ENCODE data around the gene SHISAL2A.
"Not testable (repeated sequence)": the region's sequence is repeated elsewhere in the genome, so short reads cannot be mapped to it uniquely, and the experiment has no call there.

SHISAL2A gene

GRCh38 chr1:52691821-52692220, 58.9 kb downstream of the SHISAL2A start:
- no peak for DNase-seq (ENCODE audit: low spot score in 2 of 2)
- H3K36me3 ChIP-seq (replicated peaks), result peaks cover 60% of the 10 kb centered on the region
- H3K4me1 ChIP-seq, result no peaks in the 10 kb centered on the region
- H3K4me3 ChIP-seq, result no peak overlapping the region
- H3K27me3 ChIP-seq (ENCODE audit: low read depth), result no peaks in the 10 kb centered on the region
- in situ Hi-C loops (cut with MboI; ENCODE audit: low sequenced_read_pairs), result loop anchor here (25.0 kb wide), 2 partner anchors 280 to 805 kb away; partner anchors contain the start of genes NRDC, ORC1 and PRPF38A
- no peaks in the 10 kb centered on the region for H3K9me3 ChIP-seq

DNA sequence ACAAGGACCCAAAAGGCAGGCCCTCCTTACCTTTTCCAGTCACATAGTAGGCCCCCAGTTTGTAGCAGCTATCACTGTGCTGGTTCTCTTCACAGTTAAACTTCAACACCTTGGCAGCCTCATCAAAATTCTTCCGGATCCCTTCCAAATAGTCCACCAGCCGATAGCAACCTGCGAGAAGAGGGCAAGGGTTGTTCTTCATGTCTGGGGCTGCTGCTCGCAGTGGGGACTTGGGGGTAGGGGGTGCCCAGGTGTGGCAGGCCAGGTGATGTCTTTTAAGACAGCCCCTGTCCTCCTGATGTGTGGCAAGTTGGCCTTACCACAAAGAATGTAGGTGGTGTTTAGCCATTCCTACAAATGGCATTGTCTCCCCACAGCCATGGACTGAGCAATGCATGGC, 59.7 kb downstream of the SHISAL2A start:
- DNase-seq (ENCODE audit: low spot score in 2 of 2), result no peak
- in situ Hi-C loops (cut with MboI; ENCODE audit: low sequenced_read_pairs), result loop anchor here (25.0 kb wide), 2 partner anchors 280 to 805 kb away; partner anchors contain the start of genes NRDC, ORC1 and PRPF38A
- no peak overlapping the region for H3K4me3 ChIP-seq
- H3K27me3 ChIP-seq (ENCODE audit: low read depth), result no peaks in the 10 kb centered on the region
- H3K4me1 ChIP-seq, result peaks cover 4% of the 10 kb centered on the region
- H3K9me3 ChIP-seq, result peaks cover 4% of the 10 kb centered on the region; the same call in 1 of the 2 replicates
- H3K36me3 ChIP-seq (replicated peaks), result peaks cover 57% of the 10 kb centered on the region

DNA sequence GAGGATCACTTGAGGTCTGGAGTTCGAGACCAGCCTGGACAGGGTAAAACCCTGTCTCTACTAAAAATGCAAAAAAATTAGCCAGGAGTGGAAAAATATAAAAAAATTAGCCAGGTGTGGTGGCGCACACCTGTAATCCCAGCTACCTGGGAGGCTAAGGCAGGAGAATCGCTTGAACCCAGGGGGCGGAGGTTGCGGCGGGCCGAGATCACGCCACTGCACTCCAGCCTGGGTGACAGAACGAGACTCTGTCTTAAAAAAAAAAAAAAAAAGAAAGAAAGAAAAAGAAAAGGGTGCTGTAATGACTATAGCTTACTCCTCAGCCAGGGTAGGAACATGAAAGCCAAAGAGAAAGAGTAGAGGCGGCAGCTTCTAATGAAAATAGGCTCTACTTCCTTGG, 60.4 kb downstream of the SHISAL2A start:
- in situ Hi-C loops (cut with MboI; ENCODE audit: low sequenced_read_pairs), result loop anchor here (25.0 kb wide), 2 partner anchors 281 to 806 kb away; partner anchors contain the start of genes NRDC, ORC1 and PRPF38A
- not testable (repeated sequence) for DNase-seq (ENCODE audit: low spot score in 2 of 2); H3K4me1 ChIP-seq; H3K27me3 ChIP-seq (ENCODE audit: low read depth); H3K4me3 ChIP-seq; H3K9me3 ChIP-seq
- H3K36me3 ChIP-seq (replicated peaks), result peaks cover 52% of the 10 kb centered on the region

- Histone ChIP-seq H3K36me3 (replicated peaks) (peaks cover 47% of the 10 kb centered on the region), H3K4me3 (no peak overlapping the region), H3K27me3 (ENCODE audit: low read depth) (no peaks in the 10 kb centered on the region), H3K4me1 (peaks cover 12% of the 10 kb centered on the region), H3K9me3 (peaks cover 4% of the 10 kb centered on the region; the same call in 1 of the 2 replicates)
- in situ Hi-C loops (cut with MboI; ENCODE audit: low sequenced_read_pairs), result loop anchor here (25.0 kb wide), 2 partner anchors 282 to 807 kb away; partner anchors contain the start of genes NRDC, ORC1 and PRPF38A
- no peak for DNase-seq (ENCODE audit: low spot score in 2 of 2)
Measured at GRCh38 chr1:52693843-52694242, 60.9 kb downstream of the SHISAL2A start.

DNA sequence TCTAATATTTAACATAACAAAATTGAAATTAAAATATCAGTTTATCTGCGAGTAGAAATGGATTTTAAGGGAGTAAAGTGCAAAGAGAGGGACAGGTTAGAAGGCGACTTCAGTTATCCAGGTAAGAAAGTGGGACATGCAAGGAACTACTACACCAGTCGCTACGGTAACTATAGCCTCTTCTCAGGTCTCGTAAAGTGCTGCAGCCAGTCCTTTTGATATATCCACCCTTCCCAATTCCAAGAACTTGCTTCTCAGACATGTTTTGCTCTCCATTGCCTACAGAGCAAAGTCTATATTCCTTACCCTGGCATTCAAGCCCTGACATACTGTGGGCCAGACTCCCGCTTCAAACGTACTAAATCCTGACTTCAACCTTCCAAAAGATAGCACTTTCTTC, 62.7 kb downstream of the SHISAL2A start:
- Histone ChIP-seq H3K9me3 (peaks cover 4% of the 10 kb centered on the region; the same call in 1 of the 2 replicates), H3K36me3 (replicated peaks) (peaks cover 33% of the 10 kb centered on the region), H3K4me1 (peaks cover 12% of the 10 kb centered on the region), H3K27me3 (ENCODE audit: low read depth) (no peaks in the 10 kb centered on the region), H3K4me3 (no peak overlapping the region)
- in situ Hi-C loops (cut with MboI; ENCODE audit: low sequenced_read_pairs), result loop anchor here (25.0 kb wide), 2 partner anchors 283 to 808 kb away; partner anchors contain the start of genes NRDC, ORC1 and PRPF38A
- no peak for DNase-seq (ENCODE audit: low spot score in 2 of 2)

GRCh38 chr1:52697795-52698674, 65.1 kb downstream of the SHISAL2A start, which contains the start of gene COA7:
Gene COA7, minus strand, starts transcription at chr1:52698347. Its CDS starts 21 bp downstream, at chr1:52698326.
- peaks cover 12% of the 10 kb centered on the region for H3K4me1 ChIP-seq
- peaks cover 4% of the 10 kb centered on the region; the same call in 1 of the 2 replicates for H3K9me3 ChIP-seq
- in situ Hi-C loops (cut with MboI; ENCODE audit: low sequenced_read_pairs), result loop anchor here (25.0 kb wide), 2 partner anchors 286 to 811 kb away; partner anchors contain the start of genes NRDC, ORC1 and PRPF38A
- H3K36me3 ChIP-seq (replicated peaks), result peaks cover 17% of the 10 kb centered on the region
- no peaks in the 10 kb centered on the region for H3K27me3 ChIP-seq (ENCODE audit: low read depth)
- H3K4me3 ChIP-seq, result peak within 1 kb of the TSS; percentile 70
- peak; percentile 70 to 90 for DNase-seq (ENCODE audit: low spot score in 2 of 2)

DNA sequence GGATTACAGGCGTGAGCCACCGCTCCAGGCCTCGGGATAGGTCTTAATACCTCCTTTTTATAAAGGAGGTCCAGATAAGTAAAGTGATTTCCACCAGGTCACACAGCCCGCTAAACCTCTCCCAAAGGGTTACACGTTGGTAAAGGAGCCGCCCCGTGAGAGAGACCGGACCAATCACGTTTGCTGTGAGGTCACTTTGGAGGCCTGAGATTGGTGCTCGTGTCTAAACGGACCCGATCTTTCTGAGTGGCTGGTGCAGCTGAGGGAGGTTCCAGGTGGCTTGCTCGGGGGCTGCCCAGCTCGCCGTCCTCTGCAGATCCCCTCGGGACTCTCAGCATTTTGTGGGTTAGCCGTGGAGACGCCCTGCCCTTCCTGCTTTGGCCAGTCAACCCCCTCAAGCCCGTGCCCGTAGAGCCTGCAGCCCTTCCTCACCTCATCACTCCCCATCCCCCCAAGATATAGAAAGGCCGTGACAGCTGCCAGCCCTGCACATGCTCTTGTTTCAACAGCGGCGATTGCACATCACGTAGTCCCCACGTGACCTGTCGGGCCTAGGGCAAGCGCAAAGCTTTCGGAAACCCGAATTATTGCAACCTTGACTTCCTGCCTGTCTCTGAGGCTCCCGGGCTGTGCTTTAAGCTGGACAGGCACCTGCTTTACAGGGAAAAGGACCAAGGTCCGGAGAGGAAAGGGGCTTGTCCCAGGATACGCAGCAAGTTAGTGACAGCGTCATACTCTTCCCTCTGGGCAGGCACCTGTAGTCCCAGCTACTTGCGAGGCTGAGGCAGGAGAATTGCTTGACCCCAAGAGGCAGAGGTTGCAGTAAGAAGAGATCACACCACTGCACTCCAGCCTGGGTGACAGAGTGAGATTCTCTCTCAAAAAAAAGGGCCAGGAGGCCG, 70.2 kb downstream of the SHISAL2A start:
- Histone ChIP-seq H3K9me3 (no peaks in the 10 kb centered on the region), H3K4me1 (peaks cover 6% of the 10 kb centered on the region), H3K4me3 (no peak overlapping the region), H3K27me3 (ENCODE audit: low read depth) (no peaks in the 10 kb centered on the region), H3K36me3 (replicated peaks) (no peaks in the 10 kb centered on the region)
- peak in 1 of 2 experiments; percentile 18 for DNase-seq (ENCODE audit: low spot score in 2 of 2)
- in situ Hi-C loops (cut with MboI; ENCODE audit: low sequenced_read_pairs), result loop anchor here (10.0 kb wide), 1 partner anchor 482 kb away; no protein-coding TSS in a partner anchor

- Histone ChIP-seq H3K4me3 (no peak overlapping the region), H3K9me3 (no peaks in the 10 kb centered on the region), H3K27me3 (ENCODE audit: low read depth) (no peaks in the 10 kb centered on the region), H3K4me1 (no peaks in the 10 kb centered on the region), H3K36me3 (replicated peaks) (no peaks in the 10 kb centered on the region)
- in situ Hi-C loops (cut with MboI; ENCODE audit: low sequenced_read_pairs), result loop anchor here (10.0 kb wide), 1 partner anchor 479 kb away; no protein-coding TSS in a partner anchor
- no peak for DNase-seq (ENCODE audit: low spot score in 2 of 2)
Measured at GRCh38 chr1:52706136-52706670, 73.2 kb downstream of the SHISAL2A start.
